Measurements from ENCODE around the gene DZIP1. TPM values are rescaled to one million over a fixed set of nuclear protein-coding genes. Genes with fewer than 3 reads are reported as not detected.

The DZIP1 gene
- total RNA-seq, 4 donors from 2014 or later, result 6.4 to 15.3 (median 8.1) TPM

DNA sequence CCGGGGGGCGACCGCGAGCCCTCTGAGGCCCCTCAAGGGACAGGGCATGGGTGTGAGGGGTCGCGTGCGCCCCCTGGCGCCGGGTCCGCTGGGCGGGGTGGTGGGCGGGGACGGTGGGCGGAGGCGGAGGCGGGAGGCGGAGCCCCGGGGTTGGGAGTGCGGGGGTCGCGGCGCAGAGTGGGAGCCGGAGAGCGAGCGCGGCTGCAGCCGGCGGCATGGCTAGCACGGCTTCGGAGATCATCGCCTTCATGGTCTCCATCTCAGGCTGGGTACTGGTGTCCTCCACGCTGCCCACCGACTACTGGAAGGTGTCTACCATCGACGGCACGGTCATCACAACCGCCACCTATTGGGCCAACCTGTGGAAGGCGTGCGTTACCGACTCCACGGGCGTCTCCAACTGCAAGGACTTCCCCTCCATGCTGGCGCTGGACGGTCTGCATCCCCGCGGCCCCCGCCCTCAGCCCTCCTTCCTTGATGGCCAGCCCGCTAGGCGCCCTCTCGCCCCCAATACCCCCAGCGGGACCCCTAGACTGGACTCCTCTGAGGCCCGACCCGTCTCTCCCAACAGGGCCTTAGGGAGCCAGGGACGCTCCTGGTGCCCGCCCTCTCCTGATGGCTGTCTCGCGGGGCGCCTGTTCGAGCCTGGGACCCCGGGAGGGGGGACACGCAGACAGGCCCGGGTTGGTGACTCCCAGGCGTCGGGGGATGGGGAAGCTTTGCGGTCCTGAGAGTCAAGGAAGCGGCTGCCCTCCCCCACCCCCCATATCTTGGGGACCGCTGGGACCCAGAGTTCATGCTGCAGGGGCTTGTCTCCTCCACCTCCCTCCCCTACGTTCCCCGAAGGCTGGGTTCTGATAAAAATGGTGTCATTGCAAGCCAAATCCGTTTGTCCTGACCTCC is 91.7 kb downstream of the DZIP1 start, which contains the start of gene CLDN10:
Gene CLDN10, plus strand, starts transcription at position 182 of the 903 bp plus-strand sequence. Its CDS starts 34 bp downstream, at position 216.
- no peak for DNase-seq

DNA sequence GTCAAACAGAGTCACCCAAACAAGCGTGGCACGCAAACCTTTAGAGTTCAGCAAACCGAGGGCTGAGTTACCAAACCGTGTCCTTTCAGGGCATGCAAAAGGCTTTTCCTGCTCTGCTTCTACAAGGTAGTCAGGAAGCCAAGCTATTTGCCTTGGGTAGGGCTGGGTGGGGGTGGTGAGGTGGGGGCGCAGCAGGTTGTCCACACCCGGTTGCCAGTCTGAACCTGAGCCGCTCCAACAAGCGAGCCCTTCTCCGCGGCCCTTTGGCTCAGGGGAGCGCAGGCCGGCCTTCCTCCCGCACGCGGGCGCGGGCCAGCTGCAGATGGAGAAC is 92.3 kb downstream of the DZIP1 start:
- Histone ChIP-seq H3K36me3 (no peaks in the 10 kb centered on the region), H3K27ac (no peak overlapping the region), H3K4me3 (peak overlapping the region in 1 of 4 donors; percentile 3), H3K4me1 (peaks cover 0 to 20% (median 10%) of the 10 kb centered on the region in 4 donors), H3K27me3 (peaks cover 78% of the 10 kb centered on the region), H3K9me3 (no peaks in the 10 kb centered on the region)
- 40 to 57% methylated on average over 2 to 12 of the region's 17 CpGs for WGBS, 2 donors (ENCODE audit: low coverage in 1 of 2)
- intact Hi-C loops (cut with DNase I; ENCODE audit: low total_unique reads) (no loop called here), in situ Hi-C loops (cut with MboI; ENCODE audit: low pct_ligation_motif_present in 1 of 4, low pct_unique_long_range_greater_than_20kb in 1 of 4, low sequenced_read_pairs in 3 of 4) (no loop called here)
- TF ChIP-seq EP300 (IDR thresholded peaks at IDR 0.05; ENCODE audit: low read depth) (no peak), POLR2A (IDR thresholded peaks at IDR 0.05) (no peak), POLR2AphosphoS5 (IDR thresholded peaks at IDR 0.05) (no peak)
- TF ChIP-seq, protein P1, sequence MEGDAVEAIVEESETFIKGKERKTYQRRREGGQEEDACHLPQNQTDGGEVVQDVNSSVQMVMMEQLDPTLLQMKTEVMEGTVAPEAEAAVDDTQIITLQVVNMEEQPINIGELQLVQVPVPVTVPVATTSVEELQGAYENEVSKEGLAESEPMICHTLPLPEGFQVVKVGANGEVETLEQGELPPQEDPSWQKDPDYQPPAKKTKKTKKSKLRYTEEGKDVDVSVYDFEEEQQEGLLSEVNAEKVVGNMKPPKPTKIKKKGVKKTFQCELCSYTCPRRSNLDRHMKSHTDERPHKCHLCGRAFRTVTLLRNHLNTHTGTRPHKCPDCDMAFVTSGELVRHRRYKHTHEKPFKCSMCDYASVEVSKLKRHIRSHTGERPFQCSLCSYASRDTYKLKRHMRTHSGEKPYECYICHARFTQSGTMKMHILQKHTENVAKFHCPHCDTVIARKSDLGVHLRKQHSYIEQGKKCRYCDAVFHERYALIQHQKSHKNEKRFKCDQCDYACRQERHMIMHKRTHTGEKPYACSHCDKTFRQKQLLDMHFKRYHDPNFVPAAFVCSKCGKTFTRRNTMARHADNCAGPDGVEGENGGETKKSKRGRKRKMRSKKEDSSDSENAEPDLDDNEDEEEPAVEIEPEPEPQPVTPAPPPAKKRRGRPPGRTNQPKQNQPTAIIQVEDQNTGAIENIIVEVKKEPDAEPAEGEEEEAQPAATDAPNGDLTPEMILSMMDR (IDR thresholded peaks at IDR 0.05), result no peak
- no peak for DNase-seq

More for the DNA sequence above, 91.7 kb downstream of the DZIP1 start, which contains the start of gene CLDN10:
- no peaks in the 10 kb centered on the region for H3K9me3 ChIP-seq
- WGBS, 2 donors (ENCODE audit: low coverage in 1 of 2), result 19% methylated on average over 60 of the region's 70 CpGs; no CpG with 5 or more reads in 1 of the 2 donors
- H3K4me3 ChIP-seq, result peak within 1 kb of the TSS in 1 of 4 donors; percentile 3
- intact Hi-C loops (cut with DNase I; ENCODE audit: low total_unique reads) (no loop called here), in situ Hi-C loops (cut with MboI; ENCODE audit: low pct_ligation_motif_present in 1 of 4, low pct_unique_long_range_greater_than_20kb in 1 of 4, low sequenced_read_pairs in 3 of 4) (no loop called here)
- H3K27ac ChIP-seq, result no peak within 1 kb of the TSS
- H3K36me3 ChIP-seq, result no peaks in the 10 kb centered on the region
- H3K27me3 ChIP-seq, result peaks cover 77% of the 10 kb centered on the region
- TF ChIP-seq EP300 (IDR thresholded peaks at IDR 0.05; ENCODE audit: low read depth) (no peak), POLR2AphosphoS5 (IDR thresholded peaks at IDR 0.05) (no peak), POLR2A (IDR thresholded peaks at IDR 0.05) (no peak)
- TF ChIP-seq, protein P1 (IDR thresholded peaks at IDR 0.05), result no peak
- H3K4me1 ChIP-seq, result peaks cover 0 to 20% (median 10%) of the 10 kb centered on the region in 4 donors

DNA sequence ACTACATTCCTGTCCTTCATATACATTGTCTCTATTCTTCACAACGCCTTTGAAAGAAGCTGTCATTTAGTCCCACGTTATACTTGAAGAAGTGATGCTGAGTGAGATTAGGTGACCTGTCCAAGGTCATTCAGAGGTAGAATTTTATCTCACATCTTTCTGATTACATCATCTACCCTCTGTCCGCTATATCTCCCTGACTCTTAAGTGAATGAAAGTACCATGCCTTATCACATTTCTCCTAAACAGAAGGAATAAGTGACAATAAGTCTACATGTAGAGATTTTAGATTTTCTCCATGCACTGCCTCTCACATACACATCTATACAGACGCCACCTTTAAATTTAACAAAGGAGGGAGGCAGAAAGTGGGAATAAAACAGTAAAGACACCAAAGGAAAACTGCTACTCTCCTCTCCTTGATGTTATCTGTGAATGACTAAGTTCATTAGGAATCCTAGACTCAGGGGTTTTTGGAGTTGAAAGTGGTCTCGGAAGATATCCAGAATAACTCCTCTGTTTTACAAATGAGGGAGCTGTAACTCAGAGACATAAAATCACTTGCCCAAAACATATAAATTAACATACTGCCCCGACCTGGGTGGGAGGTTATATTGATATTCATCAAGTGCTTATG is 96.9 kb downstream of the DZIP1 start:
- intact Hi-C loops (cut with DNase I; ENCODE audit: low total_unique reads), result no loop called here

DNA sequence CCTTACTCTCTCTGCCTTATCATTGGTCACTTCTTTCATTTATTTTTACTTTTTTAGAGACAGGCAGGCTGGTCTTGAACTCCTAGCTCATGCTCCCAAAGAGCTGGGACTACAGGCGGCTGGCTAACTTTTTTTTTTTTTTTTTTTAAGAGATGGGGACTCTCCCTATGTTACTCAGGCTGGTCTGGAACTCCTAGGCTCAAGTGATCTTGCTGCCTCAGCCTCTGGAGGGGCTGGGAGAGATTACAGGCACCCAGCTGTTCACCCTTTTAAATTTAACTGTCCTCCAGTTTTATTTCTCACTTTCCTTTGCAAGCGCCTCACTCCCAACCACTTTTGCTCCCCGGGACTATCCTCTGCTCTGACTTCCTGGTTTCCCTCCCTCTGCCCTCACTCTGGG is 97.6 kb downstream of the DZIP1 start:
- WGBS, 2 donors (ENCODE audit: low coverage in 1 of 2), result 35 to 55% methylated on average over 2 of the region's 3 CpGs
- DNase-seq, result no peak
- Histone ChIP-seq H3K4me3 (no peak overlapping the region), H3K4me1 (no peaks in the 10 kb centered on the region), H3K27me3 (peaks cover 42% of the 10 kb centered on the region), H3K36me3 (no peaks in the 10 kb centered on the region), H3K9me3 (no peaks in the 10 kb centered on the region), H3K27ac (no peak overlapping the region)
- in situ Hi-C loops (cut with MboI; ENCODE audit: low pct_ligation_motif_present in 1 of 4, low pct_unique_long_range_greater_than_20kb in 1 of 4, low sequenced_read_pairs in 3 of 4) (loop anchor here in 1 of 4 donors (25.0 kb wide), 1 partner anchor 290 kb away; no protein-coding TSS in a partner anchor), intact Hi-C loops (cut with DNase I; ENCODE audit: low total_unique reads) (no loop called here)
- TF ChIP-seq POLR2A (IDR thresholded peaks at IDR 0.05) (no peak), EP300 (IDR thresholded peaks at IDR 0.05; ENCODE audit: low read depth) (no peak), POLR2AphosphoS5 (IDR thresholded peaks at IDR 0.05) (no peak)
- TF ChIP-seq, protein P1 (IDR thresholded peaks at IDR 0.05), result no peak

More for the DNA sequence above, 96.9 kb downstream of the DZIP1 start:
- in situ Hi-C loops (cut with MboI; ENCODE audit: low pct_ligation_motif_present in 1 of 4, low pct_unique_long_range_greater_than_20kb in 1 of 4, low sequenced_read_pairs in 3 of 4), result loop anchor here in 1 of 4 donors (25.0 kb wide), 1 partner anchor 290 kb away; no protein-coding TSS in a partner anchor
- WGBS, 2 donors (ENCODE audit: low coverage in 1 of 2), result 65 to 70% methylated on average over 6 of the region's 6 CpGs
- no peak for DNase-seq
- Histone ChIP-seq H3K36me3 (no peaks in the 10 kb centered on the region), H3K27ac (no peak overlapping the region), H3K4me1 (peaks cover 0 to 6% (median 4%) of the 10 kb centered on the region in 4 donors), H3K27me3 (peaks cover 49% of the 10 kb centered on the region), H3K4me3 (no peak overlapping the region), H3K9me3 (no peaks in the 10 kb centered on the region)
- no peak for TF ChIP-seq POLR2A (IDR thresholded peaks at IDR 0.05)
- no peak for TF ChIP-seq EP300 (IDR thresholded peaks at IDR 0.05; ENCODE audit: low read depth)

Measured in transverse colon (tissue), 4 donors.